Right lung (tissue), 5 donors: ENCODE data around the gene CPT1B. TPM values are rescaled to one million over a fixed set of nuclear protein-coding genes. Genes with fewer than 3 reads are reported as not detected.
A peak's percentile ranks its signal among the peaks of the same experiment; 100 is the strongest.
"Not testable (repeated sequence)": the region's sequence is repeated elsewhere in the genome, so short reads cannot be mapped to it uniquely, and the experiment has no call there.

Experiments
- DNase-seq, 2 donors: peaks; one replicate each; pipeline ENCODE4 v3.0.0-alpha.2; 2013
- polyA plus RNA-seq, 5 donors: library from polyadenylated mRNA; unstranded; fragments of 120-200 nt; gene quantifications; one replicate each; pipeline versions ENCODE4 v1.2.1 to v1.2.3, GENCODE V29; 2013; ENCODE audit warnings: inconsistent platforms in 1 of 5, low replicate concordance in 1 of 5; ENCODE audit not compliant: insufficient read length in 5 of 5, insufficient read depth in 1 of 5

Gene CPT1B
- polyA plus RNA-seq, 5 donors = 8.8 to 12.4 (median 12.1) TPM

DNA sequence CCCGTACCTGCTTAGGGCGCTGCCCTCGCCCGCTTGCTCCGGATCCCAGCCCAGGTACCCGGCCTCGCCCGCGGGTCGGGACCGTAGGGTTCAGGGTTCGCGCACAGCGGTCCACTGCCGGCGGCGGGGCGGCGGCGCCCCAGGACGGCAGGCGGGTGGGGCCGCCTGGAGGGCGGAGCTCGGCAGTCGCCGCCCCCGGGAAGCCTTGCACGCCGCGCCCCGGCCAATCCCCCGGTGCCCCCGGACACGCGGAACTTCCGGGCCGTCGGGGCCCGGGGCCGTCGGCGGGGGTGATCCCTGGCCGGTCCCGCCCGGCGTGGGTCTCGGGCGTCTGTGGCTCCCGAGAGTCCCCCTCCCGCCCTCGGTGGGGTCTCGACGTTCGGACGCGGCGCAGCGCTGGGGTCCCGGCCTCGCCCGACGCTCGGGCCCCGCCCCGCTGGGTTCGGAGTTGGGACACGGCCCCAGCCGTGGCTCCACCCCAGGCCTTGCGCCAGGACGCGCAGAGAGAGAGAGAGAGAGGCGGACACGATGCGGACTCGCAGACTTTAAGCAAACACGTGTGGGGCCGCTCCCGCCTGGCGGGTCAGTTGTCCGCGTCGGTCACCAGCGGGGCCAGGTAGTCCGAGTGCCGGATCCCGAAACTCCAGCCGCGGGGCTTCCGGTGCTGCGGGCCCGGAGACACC is 48.2 kb downstream of the CPT1B start, which contains the start of gene TYMP:
TYMP (minus strand) TSS at position 116 of the 683 bp plus-strand sequence. CDS start 303 bp downstream, outside the sequence.
- DNase-seq = peak; percentile 61 to 66

DNA sequence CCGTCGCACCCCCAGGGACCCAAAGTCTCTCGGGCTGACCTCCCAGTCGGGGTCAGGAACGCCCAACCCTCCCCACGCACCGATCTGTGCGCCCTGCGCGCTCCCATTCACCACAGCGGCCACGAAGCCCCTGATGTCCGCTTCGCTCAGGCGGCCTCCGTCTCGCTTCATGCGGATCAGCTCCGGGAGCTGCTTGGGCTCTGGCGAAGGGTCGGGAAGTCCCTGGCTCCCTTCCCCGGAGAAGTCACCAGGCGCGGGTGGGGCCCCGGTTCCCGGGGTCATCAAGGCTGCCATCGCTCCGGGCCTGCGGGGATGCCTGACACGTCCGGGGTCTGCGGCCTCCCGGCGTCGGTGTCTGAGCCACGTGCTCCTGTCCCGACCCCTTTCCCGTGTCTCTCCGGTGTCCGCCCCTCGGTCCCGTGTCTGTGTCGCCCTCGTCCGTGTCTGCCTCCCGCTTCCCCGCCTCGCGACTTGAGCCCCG is 48.8 kb downstream of the CPT1B start:
- no peak for DNase-seq

DNA sequence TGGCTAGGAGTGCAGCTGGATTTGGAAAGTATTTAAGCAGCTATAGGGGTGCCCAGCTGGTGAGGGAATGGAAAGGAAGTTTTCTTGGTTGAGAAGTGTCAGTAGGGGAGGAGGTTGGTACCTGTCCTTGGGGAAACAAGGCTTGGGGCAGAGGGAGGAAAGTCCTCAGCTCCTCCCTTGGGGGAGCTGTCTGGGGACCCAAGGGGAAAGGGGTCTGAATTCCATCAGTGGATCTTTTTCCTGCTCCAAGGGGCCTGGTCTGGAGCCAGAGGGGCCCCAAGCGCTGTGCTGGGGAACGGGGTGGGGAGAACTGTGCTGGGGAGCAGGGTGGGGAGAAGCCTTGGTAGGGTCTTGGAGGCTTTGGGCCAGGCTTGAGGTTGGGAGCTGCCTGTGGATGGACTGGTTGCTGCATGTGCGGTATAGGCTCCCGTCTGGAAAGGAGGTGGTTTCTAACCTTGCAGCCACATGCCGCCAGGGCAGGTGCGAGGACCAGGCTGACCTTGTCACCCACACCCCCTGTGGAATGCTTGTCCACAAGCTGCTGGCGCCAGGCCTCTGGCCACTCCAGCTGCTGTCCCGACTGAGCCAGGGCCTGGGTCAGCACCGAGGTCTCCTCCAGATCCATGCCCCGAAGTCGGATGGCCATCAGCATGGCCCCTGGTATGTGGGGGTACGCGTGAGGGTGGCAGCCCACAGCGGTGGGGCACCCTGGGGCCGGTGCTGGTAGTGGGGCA is 49.4 kb downstream of the CPT1B start:
- no peak for DNase-seq

DNA sequence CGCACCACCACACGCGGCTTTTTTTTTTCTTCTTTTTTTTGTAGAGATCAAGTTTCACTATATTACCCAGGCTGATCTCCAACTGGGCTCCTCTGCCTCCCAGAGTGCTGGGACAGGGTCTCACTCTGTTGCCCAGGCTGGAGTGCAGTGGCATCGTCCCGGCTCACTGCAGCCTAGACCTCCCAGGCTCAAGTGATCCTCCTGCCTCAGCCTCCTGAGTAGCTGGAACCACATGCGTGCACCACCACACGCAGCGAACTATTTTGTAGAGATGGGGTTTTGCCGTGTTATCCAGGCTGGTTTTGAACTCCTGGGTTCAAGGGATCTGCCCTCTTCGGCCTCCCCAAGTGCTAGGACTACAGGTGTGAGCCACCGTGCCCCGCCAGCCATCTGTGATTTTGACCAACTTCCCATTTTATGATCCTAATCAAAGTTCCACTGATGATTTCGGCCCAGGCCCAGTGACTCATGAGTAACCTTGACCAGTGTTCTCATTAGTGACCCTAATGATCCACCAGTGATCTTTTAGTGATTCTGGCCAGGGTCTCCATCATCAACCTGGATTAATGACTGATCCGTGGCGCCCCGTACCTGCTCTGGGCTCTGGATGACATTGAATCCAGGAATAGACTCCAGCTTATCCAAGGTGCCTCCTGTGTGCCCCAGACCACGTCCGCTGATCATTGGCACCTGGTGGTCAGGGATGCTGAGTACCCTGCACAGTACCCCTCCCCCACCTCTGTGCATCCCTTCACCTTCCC is 50.1 kb downstream of the CPT1B start:
- no peak for DNase-seq

DNA sequence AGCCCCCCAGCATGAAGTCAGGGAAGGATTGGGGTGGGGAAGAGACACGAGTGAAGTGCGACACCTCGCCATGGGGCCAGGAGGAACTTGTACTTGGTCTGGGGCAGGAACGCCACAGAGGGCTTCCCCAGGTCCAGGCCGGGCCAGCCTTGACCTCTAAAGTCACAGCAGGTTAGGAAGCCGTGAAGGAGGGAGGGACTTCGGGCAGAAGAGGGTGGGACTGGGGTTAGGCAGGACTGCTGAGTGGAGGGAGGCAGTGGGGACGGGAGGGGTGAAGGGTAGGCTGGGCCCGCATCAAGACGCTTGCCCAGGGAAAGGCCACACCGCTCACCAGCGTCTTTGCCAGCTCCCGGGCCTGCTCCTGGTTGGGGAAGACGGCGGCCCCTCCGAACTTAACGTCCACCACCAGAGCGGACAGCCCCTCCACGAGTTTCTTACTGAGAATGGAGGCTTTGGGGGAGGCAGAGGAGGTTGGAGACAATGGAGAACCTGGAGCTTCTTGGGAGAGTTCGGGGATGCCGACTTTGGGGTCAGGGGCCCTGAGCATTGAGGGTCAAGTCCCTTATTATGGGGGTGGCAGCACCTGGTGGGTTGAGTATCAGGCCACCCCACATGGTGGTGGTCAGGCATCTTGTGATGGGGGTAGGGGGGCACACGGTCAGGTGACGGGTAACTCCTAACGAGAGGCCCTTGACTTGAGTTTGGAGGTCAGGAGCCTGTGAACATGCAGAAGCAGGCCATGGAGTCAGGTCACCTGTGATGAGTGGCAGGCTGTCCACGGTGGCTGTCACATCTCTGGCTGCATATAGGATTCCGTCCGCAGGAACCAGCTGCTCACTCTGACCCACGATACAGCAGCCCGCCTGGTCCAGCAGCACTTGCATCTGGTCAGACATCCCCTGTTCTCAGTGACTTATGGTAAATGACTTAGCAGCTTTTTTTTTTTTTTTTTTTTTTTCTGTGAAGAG is 51.1 kb downstream of the CPT1B start:
- DNase-seq = no peak

DNA sequence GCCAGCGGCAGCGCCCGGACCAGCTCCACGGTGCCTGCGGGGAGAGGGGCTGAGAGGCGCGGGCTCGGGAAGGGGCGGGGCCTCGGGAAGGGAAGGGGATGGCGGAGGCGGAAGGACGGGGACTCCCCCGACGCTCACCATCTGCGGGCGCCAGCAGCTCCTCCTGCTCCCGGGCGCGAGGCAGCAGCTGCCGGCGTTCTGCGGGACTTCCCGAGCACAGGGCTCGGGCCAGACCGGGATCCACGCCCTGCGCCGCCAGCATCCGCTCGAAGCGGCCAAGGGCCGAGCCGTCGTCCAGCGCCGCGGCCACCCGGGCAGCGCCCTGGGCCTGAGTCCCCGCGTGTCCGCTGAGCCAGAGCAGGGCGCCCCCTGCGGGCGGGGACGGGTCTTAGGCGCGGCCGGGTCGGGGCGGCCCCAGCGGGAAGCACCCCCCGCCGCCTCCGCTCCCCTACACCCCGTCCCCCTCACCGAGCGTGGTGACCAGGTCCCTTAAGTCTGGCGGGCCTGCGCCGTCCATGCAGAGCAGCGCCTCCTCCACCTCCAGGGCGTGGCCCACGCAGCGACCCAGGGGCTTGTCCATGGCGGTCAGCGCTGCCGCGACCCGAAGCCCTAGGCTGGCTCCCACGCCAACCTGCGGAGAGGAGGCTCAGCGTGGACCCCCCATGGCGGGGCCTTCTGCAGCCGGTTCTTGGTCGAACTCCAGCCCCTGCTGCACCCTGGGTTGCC is 52.0 kb downstream of the CPT1B start:
- peak in 1 of 2 donors; percentile 75 for DNase-seq

DNA sequence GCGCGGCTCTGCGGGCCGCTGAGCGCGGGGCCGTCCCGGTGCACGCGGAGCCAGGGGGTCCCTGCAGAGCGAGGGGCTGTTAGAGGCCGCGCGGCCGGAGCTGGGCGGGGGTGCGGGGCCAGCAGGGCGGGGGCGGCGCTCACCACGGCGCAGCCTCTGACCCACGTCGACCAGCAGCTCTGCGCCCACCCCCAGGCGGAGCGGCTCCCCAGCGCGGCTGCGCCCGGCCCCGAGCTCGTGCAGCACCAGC is 52.4 kb downstream of the CPT1B start:
- peak in 1 of 2 donors; percentile 74 for DNase-seq

DNA sequence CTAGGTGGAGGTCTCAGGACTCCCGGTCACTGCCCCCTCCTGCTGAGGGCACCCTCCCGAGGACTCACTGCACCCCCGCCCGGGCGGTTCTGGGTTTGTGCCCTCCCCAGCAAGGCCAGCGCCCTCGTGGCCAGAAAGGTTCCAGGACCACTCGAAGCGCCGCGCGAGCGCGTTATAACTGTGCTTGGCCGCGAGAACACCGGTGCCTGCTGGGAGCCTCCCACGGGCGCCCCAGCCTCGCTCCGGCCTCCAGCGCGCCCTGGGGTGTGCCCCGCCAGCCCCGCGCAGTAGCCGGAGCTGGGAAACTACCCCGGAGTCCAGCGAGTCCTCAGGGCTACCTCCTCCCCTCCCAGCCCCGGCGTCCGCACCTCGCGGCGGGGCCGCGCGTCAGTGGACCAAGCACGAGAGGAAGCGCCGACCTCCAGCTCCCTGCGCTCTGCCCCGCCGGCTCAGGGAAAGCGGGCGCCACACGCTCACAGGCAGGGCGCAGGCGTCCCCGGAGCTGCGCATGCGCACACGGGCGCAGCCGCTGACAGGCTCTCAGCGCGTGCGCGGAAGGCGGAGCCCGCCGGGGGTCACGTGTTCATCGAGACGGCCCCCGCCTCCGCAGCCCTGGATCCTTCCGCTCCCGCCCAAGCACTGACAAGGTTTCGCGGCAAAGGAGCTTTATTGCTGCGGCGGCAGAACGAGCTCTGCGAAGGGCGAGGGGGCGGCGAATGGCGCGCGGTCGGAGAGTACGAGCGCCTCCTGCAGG is 52.9 kb downstream of the CPT1B start, which contains the start of gene SCO2:
SCO2 (minus strand) TSS at position 495 of the 754 bp plus-strand sequence. CDS start 1,187 bp downstream, outside the sequence.
- DNase-seq = peak; percentile 98

DNA sequence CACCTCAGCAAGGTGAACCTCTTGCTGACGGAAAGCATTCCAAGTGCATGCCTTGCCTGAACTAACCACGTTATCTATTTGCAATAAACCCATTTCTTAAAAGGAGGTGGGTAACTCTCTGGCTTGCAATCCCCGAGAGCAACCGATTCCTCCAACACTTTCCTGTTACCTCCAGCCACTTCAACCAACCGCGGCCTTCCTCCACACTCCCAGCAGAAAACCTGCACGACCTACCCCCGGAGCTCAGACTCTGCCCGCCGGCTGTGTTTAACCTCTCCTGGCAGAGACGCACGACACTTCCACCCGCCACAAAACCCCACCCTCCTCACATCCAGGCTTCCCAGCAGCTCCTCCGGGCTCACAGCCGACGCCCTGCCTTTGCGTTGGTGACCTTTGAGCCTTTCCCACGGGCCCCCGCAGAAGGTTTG is 53.5 kb downstream of the CPT1B start:
- no peak for DNase-seq

DNA sequence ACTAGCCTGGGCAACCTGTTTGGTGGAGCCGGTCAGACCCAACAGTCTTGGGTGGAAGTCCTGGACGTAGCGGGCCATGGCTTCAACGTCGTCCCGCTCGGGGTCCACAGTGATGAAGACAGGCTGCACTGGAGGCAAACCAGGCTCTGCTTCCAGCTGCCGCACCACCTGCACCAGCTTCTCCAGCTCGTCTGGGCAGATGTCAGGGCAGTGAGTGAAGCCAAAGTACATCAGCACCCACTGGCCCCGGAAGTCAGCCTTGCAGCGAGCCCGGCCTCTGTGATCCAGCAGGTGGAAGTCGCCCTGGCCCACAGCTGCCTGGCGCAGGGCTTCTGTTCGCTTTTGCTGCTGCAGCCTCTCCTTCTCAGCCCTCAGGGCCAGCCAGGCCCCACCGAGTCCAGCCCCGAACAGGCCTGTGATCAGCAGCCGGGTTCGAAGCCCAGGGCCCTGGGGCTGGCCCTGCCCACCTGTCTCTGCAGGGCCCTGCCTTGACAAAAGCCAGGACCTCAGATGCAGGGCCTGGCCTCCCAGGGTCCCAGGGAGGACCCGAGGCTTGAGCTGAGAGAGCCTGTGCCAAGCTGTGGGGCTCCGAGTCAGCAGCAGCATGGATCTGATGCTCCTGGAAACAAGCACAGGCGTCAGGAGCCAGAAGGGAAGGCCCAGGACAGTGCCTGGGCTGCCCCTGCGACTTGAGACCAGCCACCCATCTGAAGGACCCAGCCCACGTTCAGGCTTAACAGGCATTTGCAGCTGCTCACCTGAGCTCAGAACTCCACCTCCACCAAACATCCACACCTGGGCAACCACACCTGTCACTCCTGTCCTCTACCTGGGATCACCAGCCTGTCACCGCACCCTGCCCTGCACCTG is 54.2 kb downstream of the CPT1B start:
- DNase-seq = no peak

DNA sequence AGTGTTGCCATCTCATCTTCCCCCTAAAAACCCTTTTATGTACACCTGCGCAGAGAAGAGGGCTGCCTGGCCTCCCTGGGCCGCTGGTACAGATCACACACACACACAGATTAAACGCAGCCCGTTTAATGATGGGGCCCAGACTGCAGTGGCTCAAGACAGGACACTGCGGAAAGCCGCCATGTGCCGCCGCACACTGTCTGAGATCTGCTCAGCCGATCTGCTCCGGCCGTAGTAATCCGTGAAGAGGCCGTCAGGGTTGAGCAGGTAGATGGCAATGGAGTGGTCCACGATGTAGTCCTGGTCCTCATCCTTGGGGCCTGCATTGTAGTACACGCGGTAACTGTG is 54.8 kb downstream of the CPT1B start:
- no peak for DNase-seq

DNA sequence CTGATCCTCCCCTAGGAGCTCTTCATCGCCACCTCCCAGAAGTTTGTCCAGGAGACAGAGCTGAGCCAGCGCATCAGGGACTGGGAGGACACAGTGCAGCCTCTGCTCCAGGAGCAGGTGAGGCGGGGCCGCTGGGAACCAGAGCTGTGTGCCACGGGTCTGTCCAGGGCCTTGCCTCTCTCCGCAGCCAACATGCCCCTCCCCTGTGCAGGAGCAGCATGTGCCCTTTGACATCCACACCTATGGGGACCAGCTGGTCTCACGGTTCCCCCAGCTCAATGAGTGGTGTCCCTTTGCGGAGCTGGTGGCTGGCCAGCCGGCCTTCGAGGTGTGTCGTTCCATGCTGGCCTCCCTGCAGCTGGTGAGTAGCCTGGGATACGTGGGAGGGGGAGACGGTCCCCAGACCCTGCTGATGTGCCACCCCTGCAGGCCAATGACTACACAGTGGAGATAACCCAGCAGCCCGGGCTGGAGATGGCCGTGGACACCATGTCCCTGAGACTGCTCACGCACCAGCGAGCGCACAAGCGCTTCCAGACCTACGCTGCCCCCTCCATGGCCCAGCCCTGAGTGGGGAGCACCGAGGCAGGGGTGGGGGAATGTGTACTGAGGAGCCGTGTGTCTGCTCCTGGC is 55.3 kb downstream of the CPT1B start:
- DNase-seq = no peak

DNA sequence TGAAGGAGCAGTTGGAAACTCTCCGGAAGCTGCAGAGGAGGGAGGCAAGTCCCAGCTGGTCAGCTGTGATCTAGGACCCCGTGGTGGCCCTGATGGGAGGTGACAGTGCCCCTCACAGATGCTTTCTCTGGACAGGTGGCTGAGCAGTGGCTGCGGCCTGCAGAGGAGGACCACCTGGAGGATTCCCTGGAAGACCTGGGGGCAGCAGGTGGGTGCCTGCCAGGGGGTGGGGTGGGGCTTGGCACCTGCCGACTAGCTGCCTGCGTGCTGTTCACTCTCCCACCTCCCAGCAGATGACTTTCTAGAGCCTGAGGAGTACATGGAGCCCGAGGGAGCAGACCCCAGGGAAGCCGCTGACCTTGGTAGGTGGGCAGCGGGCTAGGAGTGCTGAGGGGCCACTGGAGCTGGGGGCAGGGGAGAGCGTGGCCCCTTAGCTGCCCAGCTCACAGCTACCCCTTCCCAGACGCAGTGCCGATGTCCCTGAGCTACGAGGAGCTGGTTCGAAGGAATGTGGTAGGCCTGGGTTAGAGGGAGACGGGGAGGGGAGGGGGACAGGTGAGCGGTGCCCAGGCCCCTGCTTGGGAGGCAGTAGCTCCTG is 55.9 kb downstream of the CPT1B start:
- no peak for DNase-seq

DNA sequence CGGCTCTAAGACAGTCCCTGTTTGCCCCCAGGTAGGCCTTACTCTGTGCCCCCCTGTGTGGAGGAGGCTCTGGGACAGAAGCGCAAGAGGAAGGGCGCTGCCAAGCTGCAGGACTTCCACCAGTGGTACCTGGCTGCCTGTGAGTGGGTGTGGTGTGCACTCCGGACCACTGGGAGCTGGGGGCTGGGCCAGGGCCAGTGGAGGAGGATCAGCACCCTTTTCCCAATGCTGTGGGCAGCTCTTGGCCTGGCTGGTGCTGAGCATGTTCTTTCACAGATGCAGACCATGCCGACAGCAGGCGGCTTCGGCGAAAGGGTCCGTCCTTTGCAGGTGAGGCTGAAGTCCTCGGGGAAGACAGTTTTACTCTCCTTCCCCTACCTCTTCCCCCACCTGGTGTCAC is 56.5 kb downstream of the CPT1B start:
- DNase-seq = no peak

DNA sequence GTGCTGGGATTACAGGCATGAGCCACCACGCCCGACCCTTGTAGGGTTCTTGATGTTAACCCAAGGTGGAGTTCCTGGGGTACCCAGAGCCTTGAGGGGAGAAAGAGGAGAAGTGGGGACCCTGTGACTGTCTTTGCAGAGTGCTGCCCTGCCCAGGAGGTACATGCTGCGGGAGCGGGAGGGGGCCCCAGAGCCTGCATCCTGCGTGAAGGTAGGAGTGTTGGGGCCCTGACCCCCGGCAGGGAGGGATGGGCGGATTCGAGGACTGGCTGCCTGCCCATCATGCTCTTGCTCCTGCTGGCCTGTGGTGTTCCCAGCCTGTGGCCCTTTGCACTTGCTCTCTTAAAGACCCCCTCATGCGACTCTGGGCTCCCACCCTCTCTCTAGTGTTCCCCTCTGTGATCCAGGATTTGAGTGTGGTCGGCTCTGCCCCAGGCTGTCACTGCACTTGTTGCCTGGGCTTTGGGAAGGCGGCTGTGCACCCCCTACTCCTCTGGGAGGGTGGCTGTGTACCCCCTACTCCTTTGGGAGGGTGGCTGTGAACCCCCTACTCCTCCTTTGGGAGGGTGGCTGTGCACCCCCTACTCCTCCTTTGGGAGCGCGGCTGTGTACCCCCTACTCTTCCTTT is 57.3 kb downstream of the CPT1B start:
- no peak for DNase-seq

DNA sequence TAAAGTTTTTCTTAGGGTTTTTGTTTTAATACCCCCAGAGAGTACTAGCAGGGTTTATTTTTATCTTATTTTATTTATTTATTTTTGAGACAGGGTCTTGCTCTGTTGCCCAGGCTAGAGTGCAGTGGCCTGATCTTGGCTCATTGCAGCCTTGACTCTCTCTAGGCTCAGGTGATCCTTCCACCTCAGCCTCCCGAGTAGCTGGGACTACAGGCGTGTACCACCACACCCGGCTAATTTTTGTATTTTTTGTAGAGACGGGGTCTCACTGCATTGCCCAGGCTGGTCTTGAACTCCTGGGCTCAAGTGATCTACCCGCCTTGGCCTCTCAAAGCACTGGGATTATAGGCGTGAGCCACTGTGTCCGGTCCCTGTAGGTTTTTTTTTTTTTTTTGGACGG is 58.0 kb downstream of the CPT1B start:
- DNase-seq = not testable (repeated sequence)

DNA sequence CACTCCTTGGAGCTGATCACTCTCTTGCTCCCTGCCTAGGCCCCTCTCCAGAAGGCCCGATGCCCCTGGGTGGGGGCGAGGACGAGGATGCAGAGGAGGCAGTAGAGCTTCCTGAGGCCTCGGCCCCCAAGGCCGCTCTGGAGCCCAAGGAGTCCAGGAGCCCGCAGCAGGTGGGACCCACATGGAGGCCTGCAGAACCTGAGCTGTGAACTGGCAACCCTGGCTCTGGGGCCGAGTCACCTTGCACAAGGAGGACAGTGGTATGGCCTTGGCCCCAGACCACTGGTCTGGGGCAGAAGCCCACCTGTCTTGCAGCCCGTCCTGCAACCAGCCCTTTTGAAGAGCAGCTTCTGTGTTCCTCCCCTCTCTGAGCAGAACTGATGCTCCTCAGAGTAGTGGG is 59.1 kb downstream of the CPT1B start:
- DNase-seq = no peak
